ENCODE data around the gene GPC6. TPM values are rescaled to one million over a fixed set of nuclear protein-coding genes. Genes with fewer than 3 reads are reported as not detected.

Gene GPC6
- total RNA-seq, 1 donor from 2014 or later: not detected

DNA sequence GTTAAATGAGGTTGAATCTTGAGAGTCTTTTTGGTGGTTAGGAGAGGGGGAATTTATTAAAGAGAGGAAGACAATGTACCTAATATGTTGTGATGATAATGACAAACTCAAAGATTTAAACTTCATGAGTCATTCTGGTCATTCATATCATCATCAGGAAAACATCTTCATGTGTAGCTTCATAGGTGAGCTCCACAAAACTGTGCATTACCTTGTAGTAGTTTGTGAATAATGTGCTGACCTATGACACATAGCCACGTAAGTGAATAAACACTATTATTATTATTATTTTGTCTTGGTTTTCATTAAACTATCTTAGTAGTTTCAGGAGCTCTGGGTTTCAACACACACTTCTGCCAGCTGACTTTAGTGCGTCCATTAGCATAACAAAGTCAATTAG lies 997 bp upstream of the GPC6 start:
- ATAC-seq (ENCODE audit: low read depth) (no peak), DNase-seq (no peak)
- Mint-ChIP-seq H3K27me3 (peaks cover 22% of the 10 kb centered on the region), H3K27ac (no peak overlapping the region), H3K4me1 (no peaks in the 10 kb centered on the region), H3K9me3 (no peaks in the 10 kb centered on the region), H3K36me3 (ENCODE audit: low read depth) (no peaks in the 10 kb centered on the region), H3K4me3 (no peak overlapping the region)
- CTCF ChIA-PET: no interaction called here
- intact Hi-C loops (cut with micrococcal nuclease): no loop called here
- POLR2A ChIA-PET: no interaction called here
- no peak for TF ChIP-seq CTCF (IDR thresholded peaks at IDR 0.05)

DNA sequence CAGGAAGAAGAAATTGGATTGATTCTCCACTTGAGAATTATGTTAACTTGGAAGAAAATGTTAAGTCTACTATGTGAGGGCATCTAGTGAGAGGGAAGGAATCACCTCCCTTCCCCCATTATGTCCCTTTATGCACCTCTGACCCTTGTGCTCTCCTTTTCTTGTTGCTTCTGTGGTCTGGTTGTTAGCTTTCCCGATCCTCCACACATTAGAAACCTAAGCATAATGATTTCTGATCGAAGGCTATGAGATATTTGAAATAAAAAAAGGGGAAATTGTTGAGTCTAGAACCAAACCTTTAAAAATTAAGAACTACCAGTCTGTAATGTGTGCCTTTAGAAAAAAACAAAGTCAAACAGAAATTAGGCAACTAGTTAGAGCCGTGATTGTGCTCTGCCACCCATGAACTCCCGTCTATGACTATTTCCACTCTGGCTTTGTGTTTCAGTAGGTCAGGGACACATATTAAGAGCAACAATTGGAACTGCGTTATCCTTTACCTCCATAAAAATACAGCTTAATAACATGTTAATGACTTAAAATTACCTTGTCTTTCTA lies 463 bp upstream of the GPC6 start:
- intact Hi-C loops (cut with micrococcal nuclease): no loop called here
- peaks cover 22% of the 10 kb centered on the region for H3K27me3 Mint-ChIP-seq
- no peak overlapping the region for H3K27ac Mint-ChIP-seq
- no peak for ATAC-seq (ENCODE audit: low read depth)
- no peak overlapping the region for H3K4me3 Mint-ChIP-seq
- no peaks in the 10 kb centered on the region for H3K4me1 Mint-ChIP-seq
- no peaks in the 10 kb centered on the region for H3K36me3 Mint-ChIP-seq (ENCODE audit: low read depth)
- no peaks in the 10 kb centered on the region for H3K9me3 Mint-ChIP-seq
- POLR2A ChIA-PET: no interaction called here
- CTCF ChIA-PET: no interaction called here
- no peak for DNase-seq
- no peak for TF ChIP-seq CTCF (IDR thresholded peaks at IDR 0.05)

DNA sequence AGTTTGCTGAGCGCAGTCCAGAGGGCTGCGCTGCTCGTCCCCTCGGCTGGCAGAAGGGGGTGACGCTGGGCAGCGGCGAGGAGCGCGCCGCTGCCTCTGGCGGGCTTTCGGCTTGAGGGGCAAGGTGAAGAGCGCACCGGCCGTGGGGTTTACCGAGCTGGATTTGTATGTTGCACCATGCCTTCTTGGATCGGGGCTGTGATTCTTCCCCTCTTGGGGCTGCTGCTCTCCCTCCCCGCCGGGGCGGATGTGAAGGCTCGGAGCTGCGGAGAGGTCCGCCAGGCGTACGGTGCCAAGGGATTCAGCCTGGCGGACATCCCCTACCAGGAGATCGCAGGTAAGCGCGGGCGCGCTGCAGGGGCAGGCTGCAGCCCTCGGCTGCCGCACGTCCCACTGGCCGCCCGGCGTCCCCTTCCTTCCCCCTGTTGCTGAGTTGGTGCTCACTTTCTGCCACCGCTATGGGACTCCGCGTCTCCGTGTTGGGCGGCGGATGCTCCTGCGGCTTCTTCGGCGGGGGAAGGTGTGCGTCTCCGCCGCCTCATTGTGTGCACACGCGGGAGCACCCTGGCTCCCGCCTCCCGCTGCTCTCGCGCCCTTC lies 772 bp downstream of the GPC6 start:
- peaks cover 22% of the 10 kb centered on the region for H3K27me3 Mint-ChIP-seq
- no peak for TF ChIP-seq CTCF (IDR thresholded peaks at IDR 0.05)
- no peak overlapping the region for H3K4me3 Mint-ChIP-seq
- ATAC-seq (ENCODE audit: low read depth) (no peak), DNase-seq (no peak)
- ChIA-PET POLR2A (no interaction called here), CTCF (no interaction called here)
- H3K27ac Mint-ChIP-seq: no peak overlapping the region
- no peaks in the 10 kb centered on the region for H3K9me3 Mint-ChIP-seq
- no peaks in the 10 kb centered on the region for H3K4me1 Mint-ChIP-seq
- intact Hi-C loops (cut with micrococcal nuclease): no loop called here
- no peaks in the 10 kb centered on the region for H3K36me3 Mint-ChIP-seq (ENCODE audit: low read depth)

DNA sequence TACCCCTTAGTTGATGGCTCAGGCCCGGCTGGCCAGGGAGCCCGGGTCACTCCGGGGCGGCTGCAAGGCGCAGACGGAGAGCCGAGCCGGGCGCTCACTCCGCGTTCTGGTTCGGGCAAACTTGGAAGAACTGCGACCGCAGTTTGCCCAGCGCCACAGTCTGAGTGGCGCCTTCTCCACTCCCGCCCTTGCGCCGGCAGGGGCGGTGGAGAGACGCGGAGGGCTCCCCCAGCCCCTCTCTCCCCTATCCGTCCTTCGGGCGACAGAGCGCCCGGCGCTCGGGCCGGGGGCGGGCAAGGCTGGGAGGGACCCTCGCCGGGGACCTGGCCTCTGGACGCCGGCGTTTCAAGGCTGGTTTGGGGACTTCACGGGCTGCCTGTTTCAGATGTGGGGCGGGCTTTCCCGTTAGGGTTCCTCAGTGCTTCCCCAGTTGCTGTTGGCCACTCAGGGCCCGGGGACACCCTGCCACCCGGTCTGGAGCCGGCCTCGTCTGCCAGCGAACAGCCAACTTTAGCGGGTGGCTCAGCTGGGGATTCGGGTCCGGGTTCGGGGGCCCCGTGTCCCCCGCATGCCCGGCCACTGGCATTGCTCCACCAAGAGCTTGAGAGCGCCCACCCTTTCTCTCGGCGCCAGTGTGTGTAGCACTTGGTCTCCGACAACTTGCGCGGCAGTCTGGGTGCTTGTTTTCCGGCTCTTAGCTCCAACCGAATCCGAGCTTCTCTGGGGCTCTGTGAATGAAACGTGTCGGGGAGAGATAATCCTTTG lies 1.5 kb downstream of the GPC6 start:
- no peaks in the 10 kb centered on the region for H3K36me3 Mint-ChIP-seq (ENCODE audit: low read depth)
- H3K9me3 Mint-ChIP-seq: no peaks in the 10 kb centered on the region
- ATAC-seq (ENCODE audit: low read depth): no peak
- intact Hi-C loops (cut with micrococcal nuclease): no loop called here
- DNase-seq: no peak
- no peaks in the 10 kb centered on the region for H3K4me1 Mint-ChIP-seq
- H3K27me3 Mint-ChIP-seq: peaks cover 22% of the 10 kb centered on the region
- H3K4me3 Mint-ChIP-seq: no peak overlapping the region
- CTCF ChIA-PET: no interaction called here
- H3K27ac Mint-ChIP-seq: no peak overlapping the region
- POLR2A ChIA-PET: no interaction called here
- no peak for TF ChIP-seq CTCF (IDR thresholded peaks at IDR 0.05)

DNA sequence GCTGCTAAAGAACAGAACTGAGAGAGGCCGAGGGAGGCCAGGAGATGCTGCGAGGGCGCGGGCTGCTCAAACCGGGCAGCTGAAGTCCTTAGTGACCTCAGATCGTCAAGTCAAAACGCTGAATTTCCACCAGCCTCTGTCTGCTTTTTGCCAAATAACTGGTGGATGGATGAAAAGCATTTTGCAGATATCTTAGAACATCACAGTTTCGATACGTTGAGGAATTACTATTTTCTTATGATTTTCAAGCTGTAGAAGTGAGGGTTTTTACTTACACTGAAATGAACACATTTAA lies 2.0 kb downstream of the GPC6 start:
- intact Hi-C loops (cut with micrococcal nuclease): no loop called here
- ChIA-PET CTCF (no interaction called here), POLR2A (no interaction called here)

More for the DNA sequence above, 2.0 kb downstream of the GPC6 start:
- Mint-ChIP-seq H3K27me3 (peaks cover 22% of the 10 kb centered on the region), H3K9me3 (no peaks in the 10 kb centered on the region), H3K27ac (no peak overlapping the region), H3K4me3 (no peak overlapping the region), H3K36me3 (ENCODE audit: low read depth) (no peaks in the 10 kb centered on the region), H3K4me1 (no peaks in the 10 kb centered on the region)
- no peak for TF ChIP-seq CTCF (IDR thresholded peaks at IDR 0.05)
- DNase-seq (no peak), ATAC-seq (ENCODE audit: low read depth) (no peak)
